DND-41 (cell line): Measurements from ENCODE around the gene SCN2A.

ENCODE experiments used
- ATAC-seq: fragments of 200-7000 bp; cut with Tn5 transposase; 3 replicates; pipeline ENCODE4 v1.9.1; 2021; ENCODE audit warnings: low read depth; ENCODE audit not compliant: insufficient read depth
- DNase-seq: peaks from one replicate; pipeline ENCODE4 v3.0.0-alpha.2; 2020
- H2AFZ ChIP-seq: 2 replicates; pipeline ENCODE4 v1.6.0; 2012; ENCODE audit warnings: low read depth, low read length
- H3K27ac ChIP-seq: 2 replicates; pipeline ENCODE4 v1.5.1; 2012; ENCODE audit warnings: low read length, inconsistent platforms
- H3K27me3 ChIP-seq: fragments of 200-600 bp; sonication (generic); 2 replicates; pipeline ENCODE4 v1.6.0; 2012; ENCODE audit warnings: low read length, mild to moderate bottlenecking, inconsistent platforms; ENCODE audit not compliant: insufficient read depth, poor library complexity
- H3K36me3 ChIP-seq: 2 replicates; pipeline ENCODE4 v1.5.1; 2012; ENCODE audit warnings: low read length, inconsistent platforms; ENCODE audit not compliant: insufficient read depth
- H3K4me1 ChIP-seq: 2 replicates; pipeline ENCODE4 v1.5.1; 2012; ENCODE audit warnings: mild to moderate bottlenecking, low read length; ENCODE audit not compliant: insufficient read depth
- H3K4me2 ChIP-seq: 2 replicates; pipeline ENCODE4 v1.6.0; 2012; ENCODE audit warnings: mild to moderate bottlenecking, moderate library complexity, low read length, inconsistent platforms; ENCODE audit not compliant: insufficient read depth
- H3K4me3 ChIP-seq, 2 experiments: fragments of 200-600 bp in 1 of 2; shearing (Covaris generic) in 1 of 2; 2 replicates each; pipeline ENCODE4 v1.5.1; 2012 to 2016; ENCODE audit warnings: inconsistent platforms in 2 of 2, low read length in 2 of 2, mild to moderate bottlenecking in 2 of 2, low read depth in 1 of 2, moderate library complexity in 1 of 2
- H3K79me2 ChIP-seq: 2 replicates; pipeline ENCODE4 v1.6.0; 2012; ENCODE audit warnings: low read length, inconsistent platforms; ENCODE audit not compliant: insufficient read depth
- H3K9ac ChIP-seq: 2 replicates; pipeline ENCODE4 v1.6.0; 2012; ENCODE audit warnings: low read depth, mild to moderate bottlenecking, inconsistent platforms, low read length, moderate library complexity
- H3K9me3 ChIP-seq: 2 replicates; pipeline ENCODE4 v1.5.1; 2012; ENCODE audit warnings: low read length, moderate library complexity, mild to moderate bottlenecking, inconsistent platforms; ENCODE audit not compliant: insufficient read depth, severe bottlenecking
- H4K20me1 ChIP-seq: 2 replicates; pipeline ENCODE4 v1.6.0; 2012; ENCODE audit warnings: low read length; ENCODE audit not compliant: insufficient read depth
- EZH2 ChIP-seq: IDR thresholded peaks from 3 replicates; pipeline ENCODE4 v1.6.1; 2012; ENCODE audit warnings: borderline replicate concordance, low read depth, mild to moderate bottlenecking, moderate library complexity, low read length, inconsistent platforms; ENCODE audit not compliant: severe bottlenecking
- TF ChIP-seq, protein P1 (sequence below): IDR thresholded peaks from 2 replicates; pipeline ENCODE4 v1.5.1; 2012; ENCODE audit warnings: borderline replicate concordance, low read length, moderate library complexity, mild to moderate bottlenecking; ENCODE audit not compliant: poor library complexity, severe bottlenecking; ENCODE audit errors: extremely low read depth

SCN2A gene

DNA sequence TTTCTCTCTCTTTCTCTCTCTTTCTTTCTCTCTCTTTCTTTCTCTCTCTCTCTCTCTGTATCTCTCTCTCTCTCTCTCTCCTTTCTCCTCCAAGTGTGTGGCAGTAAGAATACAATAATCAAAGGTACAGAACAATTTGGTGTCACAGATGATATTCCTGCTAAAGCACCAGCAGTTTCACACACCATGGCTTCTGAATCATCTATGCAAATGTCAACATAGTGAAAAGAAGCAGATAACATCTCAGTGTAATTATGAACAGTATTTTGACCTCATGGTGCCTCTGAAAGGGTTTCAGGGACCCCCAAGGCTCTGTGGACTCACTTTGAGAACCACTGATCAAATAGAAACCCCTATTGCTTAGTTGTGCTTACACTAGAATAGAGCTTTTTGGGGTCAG, 191.8 kb downstream of the SCN2A start:
- H3K27me3 ChIP-seq = no peaks in the 10 kb centered on the region
- TF ChIP-seq EZH2 = no peak
- TF ChIP-seq, protein P1, sequence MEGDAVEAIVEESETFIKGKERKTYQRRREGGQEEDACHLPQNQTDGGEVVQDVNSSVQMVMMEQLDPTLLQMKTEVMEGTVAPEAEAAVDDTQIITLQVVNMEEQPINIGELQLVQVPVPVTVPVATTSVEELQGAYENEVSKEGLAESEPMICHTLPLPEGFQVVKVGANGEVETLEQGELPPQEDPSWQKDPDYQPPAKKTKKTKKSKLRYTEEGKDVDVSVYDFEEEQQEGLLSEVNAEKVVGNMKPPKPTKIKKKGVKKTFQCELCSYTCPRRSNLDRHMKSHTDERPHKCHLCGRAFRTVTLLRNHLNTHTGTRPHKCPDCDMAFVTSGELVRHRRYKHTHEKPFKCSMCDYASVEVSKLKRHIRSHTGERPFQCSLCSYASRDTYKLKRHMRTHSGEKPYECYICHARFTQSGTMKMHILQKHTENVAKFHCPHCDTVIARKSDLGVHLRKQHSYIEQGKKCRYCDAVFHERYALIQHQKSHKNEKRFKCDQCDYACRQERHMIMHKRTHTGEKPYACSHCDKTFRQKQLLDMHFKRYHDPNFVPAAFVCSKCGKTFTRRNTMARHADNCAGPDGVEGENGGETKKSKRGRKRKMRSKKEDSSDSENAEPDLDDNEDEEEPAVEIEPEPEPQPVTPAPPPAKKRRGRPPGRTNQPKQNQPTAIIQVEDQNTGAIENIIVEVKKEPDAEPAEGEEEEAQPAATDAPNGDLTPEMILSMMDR = no peak
- H4K20me1 ChIP-seq = no peaks in the 10 kb centered on the region
- no peak overlapping the region for H3K27ac ChIP-seq
- H3K9ac ChIP-seq = no peak overlapping the region
- H2AFZ ChIP-seq = no peak overlapping the region
- H3K36me3 ChIP-seq = no peaks in the 10 kb centered on the region
- DNase-seq = no peak
- no peaks in the 10 kb centered on the region for H3K4me1 ChIP-seq
- H3K4me3 ChIP-seq = no peak overlapping the region
- no peaks in the 10 kb centered on the region for H3K9me3 ChIP-seq
- no peaks in the 10 kb centered on the region for H3K79me2 ChIP-seq
- ATAC-seq = no peak
- no peak overlapping the region for H3K4me2 ChIP-seq

DNA sequence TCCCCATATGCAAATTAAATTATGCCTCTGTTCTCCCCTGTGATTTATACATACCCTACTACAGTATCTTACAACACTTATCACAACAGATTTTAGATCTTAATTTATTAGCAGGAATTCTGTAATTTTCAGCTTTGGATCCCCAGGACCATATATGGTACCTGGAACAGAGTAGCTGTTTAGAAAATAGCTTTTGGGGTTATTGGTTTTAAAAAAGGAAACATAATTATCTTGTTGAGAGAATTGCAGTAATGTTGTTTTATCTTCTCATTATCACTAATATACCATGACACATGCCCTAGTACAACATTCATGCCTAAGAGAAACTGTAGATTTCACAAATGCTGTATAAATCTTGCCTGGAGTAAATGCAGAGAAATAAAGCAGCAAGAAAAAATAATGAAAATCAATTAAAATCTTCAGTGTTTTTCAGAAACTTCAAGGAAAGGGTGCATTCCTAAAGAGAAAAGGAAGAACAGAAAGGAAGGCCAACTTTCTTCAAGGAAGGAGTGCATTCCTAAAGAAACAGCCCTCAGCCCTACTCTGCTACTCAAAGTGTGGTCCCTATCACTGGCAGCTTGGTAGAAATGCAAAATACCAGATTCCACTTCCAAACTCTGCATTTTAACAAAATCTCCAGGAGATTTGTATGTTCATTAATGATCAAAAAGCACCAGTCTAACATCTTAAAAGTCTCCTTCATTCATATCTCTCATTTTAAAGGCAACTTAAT, 193.2 kb downstream of the SCN2A start:
- H3K9ac ChIP-seq = no peak overlapping the region
- H3K27me3 ChIP-seq = no peaks in the 10 kb centered on the region
- no peaks in the 10 kb centered on the region for H3K36me3 ChIP-seq
- no peaks in the 10 kb centered on the region for H3K79me2 ChIP-seq
- H4K20me1 ChIP-seq = no peaks in the 10 kb centered on the region
- no peak overlapping the region for H3K4me2 ChIP-seq
- no peaks in the 10 kb centered on the region for H3K4me1 ChIP-seq
- ATAC-seq (no peak), DNase-seq (no peak)
- TF ChIP-seq, protein P1 = no peak
- TF ChIP-seq EZH2 = no peak
- no peak overlapping the region for H2AFZ ChIP-seq
- H3K27ac ChIP-seq = no peak overlapping the region
- H3K9me3 ChIP-seq = no peaks in the 10 kb centered on the region
- H3K4me3 ChIP-seq = no peak overlapping the region

DNA sequence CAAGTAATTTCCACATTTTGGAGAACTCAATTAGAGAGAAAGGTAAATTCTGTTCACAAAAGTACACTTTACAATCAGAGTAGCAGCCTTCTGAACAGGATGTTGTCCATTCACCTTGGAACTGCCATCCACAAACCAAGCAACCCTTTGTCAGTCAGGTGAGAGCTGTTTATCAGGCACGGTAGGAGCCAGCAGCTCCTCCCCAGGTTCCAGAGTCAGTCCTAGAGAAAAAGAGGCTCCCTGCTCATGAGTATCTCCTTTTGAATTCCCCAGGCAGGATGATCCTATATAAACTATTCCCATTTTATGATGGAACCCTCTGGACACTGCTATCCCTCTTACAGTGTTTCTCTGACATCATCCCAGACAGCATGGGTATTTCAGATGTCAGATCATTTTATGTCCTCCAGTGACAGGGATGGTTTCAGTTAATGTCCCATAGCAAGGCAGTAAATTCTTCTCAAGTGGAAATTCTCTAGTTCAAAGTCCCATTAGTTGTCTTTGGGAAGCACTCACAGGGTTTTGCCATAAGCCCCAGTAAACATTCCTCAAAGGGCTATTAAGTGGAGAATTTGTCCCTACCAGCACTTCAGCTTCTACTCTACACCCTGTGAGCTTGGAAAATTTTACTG, 195.8 kb downstream of the SCN2A start:
- no peaks in the 10 kb centered on the region for H3K4me1 ChIP-seq
- no peaks in the 10 kb centered on the region for H3K79me2 ChIP-seq
- no peak overlapping the region for H3K9ac ChIP-seq
- no peak overlapping the region for H3K4me2 ChIP-seq
- no peaks in the 10 kb centered on the region for H3K27me3 ChIP-seq
- DNase-seq (no peak), ATAC-seq (no peak)
- TF ChIP-seq, protein P1 = no peak
- TF ChIP-seq EZH2 = no peak
- no peaks in the 10 kb centered on the region for H4K20me1 ChIP-seq
- H3K4me3 ChIP-seq = no peak overlapping the region
- no peaks in the 10 kb centered on the region for H3K36me3 ChIP-seq
- H3K9me3 ChIP-seq = no peaks in the 10 kb centered on the region
- no peak overlapping the region for H2AFZ ChIP-seq
- H3K27ac ChIP-seq = no peak overlapping the region
